ENCODE results near the gene MFAP5. TPM values are rescaled to one million over a fixed set of nuclear protein-coding genes. Genes with fewer than 3 reads are reported as not detected.

The MFAP5 gene
- total and polyA plus RNA-seq, 10 of the 15 experiments (the other 5 are each of a cell fraction or from before 2014, with no cell fraction given), result 0.06 to 0.14 (median 0.12) TPM; not detected in 7

DNA sequence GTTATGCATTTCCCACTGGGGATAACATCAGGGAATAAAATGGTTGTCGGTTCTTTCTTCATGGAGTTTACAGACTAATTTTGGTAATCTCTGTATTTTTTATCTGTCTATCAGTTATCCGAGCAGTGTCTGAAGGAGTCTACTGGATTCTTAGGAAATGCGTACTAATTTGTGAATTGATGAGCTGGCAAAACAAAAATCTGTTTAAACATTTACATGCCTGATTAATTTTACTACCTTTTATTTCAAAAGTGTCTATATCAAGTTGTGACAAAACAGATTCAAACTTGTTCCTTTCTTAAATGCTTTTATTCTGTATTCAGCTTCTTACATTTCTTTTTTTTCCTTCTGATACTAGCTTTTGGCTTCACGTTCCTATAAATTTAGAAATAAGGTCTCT lies 39.5 kb upstream of the MFAP5 start:
- no peak overlapping the region for H3K4me3 ChIP-seq
- no peak for TF ChIP-seq CREM (IDR thresholded peaks at IDR 0.05; ENCODE audit: low read depth)
- no peak for TF ChIP-seq HCFC1 (IDR thresholded peaks at IDR 0.05; ENCODE audit: low read length)
- no peak for TF ChIP-seq POLR2AphosphoS5 (IDR thresholded peaks at IDR 0.05; ENCODE audit: low read length)
- TF ChIP-seq ZNF207 (IDR thresholded peaks at IDR 0.05; ENCODE audit: borderline replicate concordance), result no peak
- TF ChIP-seq, protein P1, sequence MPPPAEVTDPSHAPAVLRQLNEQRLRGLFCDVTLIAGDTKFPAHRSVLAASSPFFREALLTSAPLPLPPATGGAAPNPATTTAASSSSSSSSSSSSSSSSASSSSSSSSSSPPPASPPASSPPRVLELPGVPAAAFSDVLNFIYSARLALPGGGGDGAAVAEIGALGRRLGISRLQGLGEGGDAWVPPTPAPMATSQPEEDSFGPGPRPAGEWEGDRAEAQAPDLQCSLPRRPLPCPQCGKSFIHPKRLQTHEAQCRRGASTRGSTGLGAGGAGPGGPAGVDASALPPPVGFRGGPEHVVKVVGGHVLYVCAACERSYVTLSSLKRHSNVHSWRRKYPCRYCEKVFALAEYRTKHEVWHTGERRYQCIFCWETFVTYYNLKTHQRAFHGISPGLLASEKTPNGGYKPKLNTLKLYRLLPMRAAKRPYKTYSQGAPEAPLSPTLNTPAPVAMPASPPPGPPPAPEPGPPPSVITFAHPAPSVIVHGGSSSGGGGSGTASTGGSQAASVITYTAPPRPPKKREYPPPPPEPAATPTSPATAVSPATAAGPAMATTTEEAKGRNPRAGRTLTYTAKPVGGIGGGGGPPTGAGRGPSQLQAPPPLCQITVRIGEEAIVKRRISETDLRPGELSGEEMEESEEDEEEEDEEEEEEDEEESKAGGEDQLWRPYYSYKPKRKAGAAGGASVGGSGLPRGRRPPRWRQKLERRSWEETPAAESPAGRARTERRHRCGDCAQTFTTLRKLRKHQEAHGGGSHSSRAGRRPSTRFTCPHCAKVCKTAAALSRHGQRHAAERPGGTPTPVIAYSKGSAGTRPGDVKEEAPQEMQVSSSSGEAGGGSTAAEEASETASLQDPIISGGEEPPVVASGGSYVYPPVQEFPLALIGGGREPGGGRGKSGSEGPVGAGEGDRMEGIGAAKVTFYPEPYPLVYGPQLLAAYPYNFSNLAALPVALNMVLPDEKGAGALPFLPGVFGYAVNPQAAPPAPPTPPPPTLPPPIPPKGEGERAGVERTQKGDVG (CRISPR knock-in tag; IDR thresholded peaks at IDR 0.05), result no peak
- H3K9me3 ChIP-seq (replicated peaks; ENCODE audit: control insufficient read depth, insufficient read depth, low read length), result no peaks in the 10 kb centered on the region
- H3K79me2 ChIP-seq (ENCODE audit: control insufficient read depth, insufficient read depth, low read length), result no peaks in the 10 kb centered on the region
- ATAC-seq (no peak), FAIRE-seq (no peak), DNase-seq (ENCODE audit: low read depth, low spot score) (no peak)
- H3K4me1 ChIP-seq (ENCODE audit: control insufficient read depth, insufficient read depth, low read length), result no peaks in the 10 kb centered on the region
- intact Hi-C loops (cut with micrococcal nuclease; ENCODE audit: unreplicated experiment) (no loop called here), in situ Hi-C loops (cut with MboI) (no loop called here)
- ChIA-PET CTCF (interaction anchor here (0.6 kb wide), 1 partner anchor 10 kb away, joined by 3 read pairs; no protein-coding TSS in a partner anchor), POLR2A (no interaction called here), RAD21 (ENCODE audit: unreplicated experiment) (no interaction called here), SMC1A (ENCODE audit: uncharacterized antibody, unreplicated experiment) (interaction anchor here (0.6 to 1.2 kb wide), 4 partner anchors 17 to 348 kb away, joined by 3 to 4 read pairs (median 4); no protein-coding TSS in a partner anchor)
- no peak overlapping the region for H2AFZ ChIP-seq (ENCODE audit: control insufficient read depth, low read depth, low read length)
- H3K36me3 ChIP-seq (ENCODE audit: control insufficient read depth in 2 of 2, insufficient read depth in 2 of 2, low read length in 1 of 2), result no peaks in the 10 kb centered on the region
- H3K27ac ChIP-seq (ENCODE audit: control insufficient read depth, insufficient read depth), result no peak overlapping the region
- H4K20me1 ChIP-seq (ENCODE audit: control insufficient read depth, insufficient read depth), result no peaks in the 10 kb centered on the region
- H3K27me3 ChIP-seq (replicated peaks in 1 of 2; ENCODE audit: control insufficient read depth in 2 of 2, insufficient read depth in 2 of 2, low read length in 1 of 2), result peaks cover 1 to 12% of the 10 kb centered on the region in 2 experiments; a peak in 2 of 4 replicates
- no peak overlapping the region for H3K4me2 ChIP-seq (ENCODE audit: control insufficient read depth, insufficient read depth)
- no TSS peak for BruUV-seq (replicated peaks)
- WGBS (ENCODE audit: insufficient coverage, insufficient replicate concordance, low lambda C conversion rate, missing lambda C conversion rate), result 92% methylated on average over 4 of the region's 4 CpGs
- no peak overlapping the region for H3K9ac ChIP-seq (ENCODE audit: control insufficient read depth, insufficient read depth, low read length)
